ENCODE measurements around the gene RXYLT1. TPM values are rescaled to one million over a fixed set of nuclear protein-coding genes. Genes with fewer than 3 reads are reported as not detected.

The RXYLT1 gene
- total and polyA plus RNA-seq, 2 of the 8 experiments (the other 6 are each of a cell fraction or from before 2014, with no cell fraction given), result 3.8 to 10.9 TPM

- TF ChIP-seq, protein P1, sequence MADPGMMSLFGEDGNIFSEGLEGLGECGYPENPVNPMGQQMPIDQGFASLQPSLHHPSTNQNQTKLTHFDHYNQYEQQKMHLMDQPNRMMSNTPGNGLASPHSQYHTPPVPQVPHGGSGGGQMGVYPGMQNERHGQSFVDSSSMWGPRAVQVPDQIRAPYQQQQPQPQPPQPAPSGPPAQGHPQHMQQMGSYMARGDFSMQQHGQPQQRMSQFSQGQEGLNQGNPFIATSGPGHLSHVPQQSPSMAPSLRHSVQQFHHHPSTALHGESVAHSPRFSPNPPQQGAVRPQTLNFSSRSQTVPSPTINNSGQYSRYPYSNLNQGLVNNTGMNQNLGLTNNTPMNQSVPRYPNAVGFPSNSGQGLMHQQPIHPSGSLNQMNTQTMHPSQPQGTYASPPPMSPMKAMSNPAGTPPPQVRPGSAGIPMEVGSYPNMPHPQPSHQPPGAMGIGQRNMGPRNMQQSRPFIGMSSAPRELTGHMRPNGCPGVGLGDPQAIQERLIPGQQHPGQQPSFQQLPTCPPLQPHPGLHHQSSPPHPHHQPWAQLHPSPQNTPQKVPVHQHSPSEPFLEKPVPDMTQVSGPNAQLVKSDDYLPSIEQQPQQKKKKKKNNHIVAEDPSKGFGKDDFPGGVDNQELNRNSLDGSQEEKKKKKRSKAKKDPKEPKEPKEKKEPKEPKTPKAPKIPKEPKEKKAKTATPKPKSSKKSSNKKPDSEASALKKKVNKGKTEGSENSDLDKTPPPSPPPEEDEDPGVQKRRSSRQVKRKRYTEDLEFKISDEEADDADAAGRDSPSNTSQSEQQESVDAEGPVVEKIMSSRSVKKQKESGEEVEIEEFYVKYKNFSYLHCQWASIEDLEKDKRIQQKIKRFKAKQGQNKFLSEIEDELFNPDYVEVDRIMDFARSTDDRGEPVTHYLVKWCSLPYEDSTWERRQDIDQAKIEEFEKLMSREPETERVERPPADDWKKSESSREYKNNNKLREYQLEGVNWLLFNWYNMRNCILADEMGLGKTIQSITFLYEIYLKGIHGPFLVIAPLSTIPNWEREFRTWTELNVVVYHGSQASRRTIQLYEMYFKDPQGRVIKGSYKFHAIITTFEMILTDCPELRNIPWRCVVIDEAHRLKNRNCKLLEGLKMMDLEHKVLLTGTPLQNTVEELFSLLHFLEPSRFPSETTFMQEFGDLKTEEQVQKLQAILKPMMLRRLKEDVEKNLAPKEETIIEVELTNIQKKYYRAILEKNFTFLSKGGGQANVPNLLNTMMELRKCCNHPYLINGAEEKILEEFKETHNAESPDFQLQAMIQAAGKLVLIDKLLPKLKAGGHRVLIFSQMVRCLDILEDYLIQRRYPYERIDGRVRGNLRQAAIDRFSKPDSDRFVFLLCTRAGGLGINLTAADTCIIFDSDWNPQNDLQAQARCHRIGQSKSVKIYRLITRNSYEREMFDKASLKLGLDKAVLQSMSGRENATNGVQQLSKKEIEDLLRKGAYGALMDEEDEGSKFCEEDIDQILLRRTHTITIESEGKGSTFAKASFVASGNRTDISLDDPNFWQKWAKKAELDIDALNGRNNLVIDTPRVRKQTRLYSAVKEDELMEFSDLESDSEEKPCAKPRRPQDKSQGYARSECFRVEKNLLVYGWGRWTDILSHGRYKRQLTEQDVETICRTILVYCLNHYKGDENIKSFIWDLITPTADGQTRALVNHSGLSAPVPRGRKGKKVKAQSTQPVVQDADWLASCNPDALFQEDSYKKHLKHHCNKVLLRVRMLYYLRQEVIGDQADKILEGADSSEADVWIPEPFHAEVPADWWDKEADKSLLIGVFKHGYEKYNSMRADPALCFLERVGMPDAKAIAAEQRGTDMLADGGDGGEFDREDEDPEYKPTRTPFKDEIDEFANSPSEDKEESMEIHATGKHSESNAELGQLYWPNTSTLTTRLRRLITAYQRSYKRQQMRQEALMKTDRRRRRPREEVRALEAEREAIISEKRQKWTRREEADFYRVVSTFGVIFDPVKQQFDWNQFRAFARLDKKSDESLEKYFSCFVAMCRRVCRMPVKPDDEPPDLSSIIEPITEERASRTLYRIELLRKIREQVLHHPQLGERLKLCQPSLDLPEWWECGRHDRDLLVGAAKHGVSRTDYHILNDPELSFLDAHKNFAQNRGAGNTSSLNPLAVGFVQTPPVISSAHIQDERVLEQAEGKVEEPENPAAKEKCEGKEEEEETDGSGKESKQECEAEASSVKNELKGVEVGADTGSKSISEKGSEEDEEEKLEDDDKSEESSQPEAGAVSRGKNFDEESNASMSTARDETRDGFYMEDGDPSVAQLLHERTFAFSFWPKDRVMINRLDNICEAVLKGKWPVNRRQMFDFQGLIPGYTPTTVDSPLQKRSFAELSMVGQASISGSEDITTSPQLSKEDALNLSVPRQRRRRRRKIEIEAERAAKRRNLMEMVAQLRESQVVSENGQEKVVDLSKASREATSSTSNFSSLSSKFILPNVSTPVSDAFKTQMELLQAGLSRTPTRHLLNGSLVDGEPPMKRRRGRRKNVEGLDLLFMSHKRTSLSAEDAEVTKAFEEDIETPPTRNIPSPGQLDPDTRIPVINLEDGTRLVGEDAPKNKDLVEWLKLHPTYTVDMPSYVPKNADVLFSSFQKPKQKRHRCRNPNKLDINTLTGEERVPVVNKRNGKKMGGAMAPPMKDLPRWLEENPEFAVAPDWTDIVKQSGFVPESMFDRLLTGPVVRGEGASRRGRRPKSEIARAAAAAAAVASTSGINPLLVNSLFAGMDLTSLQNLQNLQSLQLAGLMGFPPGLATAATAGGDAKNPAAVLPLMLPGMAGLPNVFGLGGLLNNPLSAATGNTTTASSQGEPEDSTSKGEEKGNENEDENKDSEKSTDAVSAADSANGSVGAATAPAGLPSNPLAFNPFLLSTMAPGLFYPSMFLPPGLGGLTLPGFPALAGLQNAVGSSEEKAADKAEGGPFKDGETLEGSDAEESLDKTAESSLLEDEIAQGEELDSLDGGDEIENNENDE (IDR thresholded peaks at IDR 0.05; ENCODE audit: insufficient replicate concordance, low read length), result no peak
- TF ChIP-seq SUZ12 (IDR thresholded peaks at IDR 0.05; ENCODE audit: low read length) (no peak), SIX5 (IDR thresholded peaks at IDR 0.05; ENCODE audit: low read depth, low read length) (no peak), ASH2L (IDR thresholded peaks at IDR 0.05; ENCODE audit: low read length) (no peak), TAF7 (optimal IDR thresholded peaks at IDR 0.05; ENCODE audit: borderline replicate concordance, low read depth, low read length) (no peak), USF2 (IDR thresholded peaks at IDR 0.05; ENCODE audit: low read length) (no peak), KDM1A (IDR thresholded peaks at IDR 0.05; ENCODE audit: borderline replicate concordance, low read length) (no peak), PHF8 (conservative IDR thresholded peaks at IDR 0.05; ENCODE audit: low read depth, low read length) (no peak), JUND (IDR thresholded peaks at IDR 0.05; ENCODE audit: low read length) (no peak)
These were observed 28.9 kb downstream of the RXYLT1 start (continued) for GRCh38 chr12:63808631-63809030.
